Gastrocnemius medialis (tissue), 4 donors: ENCODE data around the gene CLIP2. TPM values are rescaled to one million over a fixed set of nuclear protein-coding genes. Genes with fewer than 3 reads are reported as not detected.

Source experiments
- ATAC-seq, 2 donors: fragments of 150-250 bp; one replicate each; pipeline ENCODE4 v1.9.1; 2016
- DNase-seq, 2 donors: peaks; one replicate each; pipeline ENCODE4 v3.0.0-alpha.2; 2019
- H3K27ac ChIP-seq, 4 donors: fragments of 200-600 bp; sonication (generic); 1 replicate in 1 of 4; 2 replicates in 3 of 4; pipeline ENCODE4 v1.5.1; 2016 to 2018; ENCODE audit warnings: mild to moderate bottlenecking in 2 of 4, moderate library complexity in 1 of 4
- H3K27me3 ChIP-seq, 3 donors: fragments of 200-600 bp; sonication (generic) in 2 of 3; 1 replicate in 1 of 3; 2 replicates in 2 of 3; pipeline versions ENCODE4 v1.5.1 to v1.6.0; 2016 to 2019; ENCODE audit warnings: mild to moderate bottlenecking in 1 of 3, moderate library complexity in 1 of 3
- H3K36me3 ChIP-seq, 2 donors: fragments of 200-600 bp; sonication (generic) in 1 of 2; one replicate each; pipeline ENCODE4 v1.5.1; 2017 to 2018
- H3K4me1 ChIP-seq, 2 donors: fragments of 200-600 bp; sonication (generic) in 1 of 2; one replicate each; pipeline ENCODE4 v1.5.1; 2016 to 2017; ENCODE audit warnings: mild to moderate bottlenecking in 2 of 2
- H3K4me3 ChIP-seq, 4 donors: fragments of 200-600 bp; sonication (generic) in 3 of 4; 1 replicate in 1 of 4; 2 replicates in 3 of 4; pipeline ENCODE4 v1.5.1; 2016 to 2019; ENCODE audit warnings: mild to moderate bottlenecking in 2 of 4
- H3K9me3 ChIP-seq, 3 donors: fragments of 200-600 bp; sonication (generic) in 2 of 3; 1 replicate in 1 of 3; 2 replicates in 2 of 3; pipeline ENCODE4 v1.5.1; 2016 to 2019
- CTCF ChIP-seq, 5 experiments: fragments of 450-650 bp in 3 of 5; fragments of 200-600 bp in 2 of 5; sonication (generic) in 2 of 5; IDR thresholded peaks in 4 of 5; conservative IDR thresholded peaks in 1 of 5; 1 replicate in 4 of 5; 2 replicates in 1 of 5; pipeline ENCODE4 v1.5.1; 2016 to 2019; ENCODE audit warnings: antibody characterized with exemption in 5 of 5, mild to moderate bottlenecking in 3 of 5, moderate library complexity in 3 of 5
- POLR2A ChIP-seq, 2 donors: fragments of 450-650 bp; IDR thresholded peaks; one replicate each; pipeline ENCODE4 v1.6.1; 2017; ENCODE audit warnings: antibody characterized with exemption in 2 of 2, mild to moderate bottlenecking in 2 of 2, moderate library complexity in 2 of 2
- in situ Hi-C, 4 donors: fragments of 200-750 bp; cut with MboI; loops; one replicate each; pipeline versions ENCODE4 v1.15.0 to v1.8.0; 2017; ENCODE audit warnings: low sequenced_read_pairs in 4 of 4
- intact Hi-C: fragments of 100-400 bp; cut with DNase I; formaldehyde crosslinking; loops from one replicate; pipeline ENCODE4 v1.15.1; 2023; ENCODE audit warnings: low total_unique reads
- total RNA-seq, 4 donors: library from RNA; depleted of rRNA; stranded (reverse); fragments of >200 nt; gene quantifications; one replicate each; pipeline versions ENCODE4 v1.1.0 to v1.2.3, GENCODE V29; 2016

The CLIP2 gene
- total RNA-seq, 4 donors from 2014 or later, result 2.0 to 10.0 (median 4.2) TPM

GRCh38 chr7:74344132-74344496, 54.9 kb downstream of the CLIP2 start:
- H3K27ac ChIP-seq, result no peak overlapping the region
- no peaks in the 10 kb centered on the region for H3K4me1 ChIP-seq
- DNase-seq, result no peak
- in situ Hi-C loops, result no loop called here
- no peaks in the 10 kb centered on the region for H3K27me3 ChIP-seq
- no peaks in the 10 kb centered on the region for H3K36me3 ChIP-seq
- no peak for ATAC-seq
- intact Hi-C loops, result no loop called here
- H3K9me3 ChIP-seq, result no peaks in the 10 kb centered on the region
- TF ChIP-seq CTCF (IDR thresholded peaks at IDR 0.05 in 4 of 5, conservative IDR thresholded peaks at IDR 0.05 in 1 of 5), result no peak
- no peak for TF ChIP-seq POLR2A (IDR thresholded peaks at IDR 0.05)
- no peak overlapping the region for H3K4me3 ChIP-seq

GRCh38 chr7:74344786-74345185, 55.6 kb downstream of the CLIP2 start:
- Histone ChIP-seq H3K4me3 (no peak overlapping the region), H3K27ac (no peak overlapping the region), H3K4me1 (no peaks in the 10 kb centered on the region), H3K9me3 (no peaks in the 10 kb centered on the region), H3K36me3 (no peaks in the 10 kb centered on the region), H3K27me3 (no peaks in the 10 kb centered on the region)
- TF ChIP-seq POLR2A (IDR thresholded peaks at IDR 0.05), result no peak
- TF ChIP-seq CTCF (IDR thresholded peaks at IDR 0.05 in 4 of 5, conservative IDR thresholded peaks at IDR 0.05 in 1 of 5), result no peak
- DNase-seq, result no peak
- in situ Hi-C loops, result no loop called here
- ATAC-seq, result no peak
- intact Hi-C loops, result no loop called here

GRCh38 chr7:74345970-74346369, 56.8 kb downstream of the CLIP2 start:
- Histone ChIP-seq H3K27ac (no peak overlapping the region), H3K36me3 (no peaks in the 10 kb centered on the region), H3K27me3 (no peaks in the 10 kb centered on the region), H3K9me3 (no peaks in the 10 kb centered on the region), H3K4me3 (no peak overlapping the region), H3K4me1 (no peaks in the 10 kb centered on the region)
- no peak for ATAC-seq
- TF ChIP-seq POLR2A (IDR thresholded peaks at IDR 0.05), result no peak
- TF ChIP-seq CTCF (IDR thresholded peaks at IDR 0.05 in 4 of 5, conservative IDR thresholded peaks at IDR 0.05 in 1 of 5), result no peak
- intact Hi-C loops, result no loop called here
- in situ Hi-C loops, result no loop called here
- DNase-seq, result no peak

- Histone ChIP-seq H3K36me3 (no peaks in the 10 kb centered on the region), H3K4me3 (no peak overlapping the region), H3K27ac (no peak overlapping the region), H3K27me3 (no peaks in the 10 kb centered on the region), H3K9me3 (no peaks in the 10 kb centered on the region), H3K4me1 (no peaks in the 10 kb centered on the region)
- TF ChIP-seq POLR2A (IDR thresholded peaks at IDR 0.05) (no peak), CTCF (IDR thresholded peaks at IDR 0.05 in 4 of 5, conservative IDR thresholded peaks at IDR 0.05 in 1 of 5) (no peak)
- no peak for DNase-seq
- intact Hi-C loops, result no loop called here
- no peak for ATAC-seq
- in situ Hi-C loops, result no loop called here
Observed at GRCh38 chr7:74349621-74350020, 60.4 kb downstream of the CLIP2 start.

- in situ Hi-C loops, result no loop called here
- intact Hi-C loops, result no loop called here
Observed at GRCh38 chr7:74350751-74351150, 61.5 kb downstream of the CLIP2 start.

More at GRCh38 chr7:74350751-74351150, 61.5 kb downstream of the CLIP2 start:
- no peak overlapping the region for H3K27ac ChIP-seq
- no peak overlapping the region for H3K4me3 ChIP-seq
- TF ChIP-seq CTCF (IDR thresholded peaks at IDR 0.05 in 4 of 5, conservative IDR thresholded peaks at IDR 0.05 in 1 of 5), result no peak
- TF ChIP-seq POLR2A (IDR thresholded peaks at IDR 0.05), result no peak
- H3K36me3 ChIP-seq, result no peaks in the 10 kb centered on the region
- H3K4me1 ChIP-seq, result no peaks in the 10 kb centered on the region
- no peaks in the 10 kb centered on the region for H3K27me3 ChIP-seq
- H3K9me3 ChIP-seq, result no peaks in the 10 kb centered on the region
- DNase-seq (no peak), ATAC-seq (no peak)
